Psoas muscle (tissue), 8 donors: ENCODE results near the gene ZNRF1. TPM values are rescaled to one million over a fixed set of nuclear protein-coding genes. Genes with fewer than 3 reads are reported as not detected.
A peak's percentile ranks its signal among the peaks of the same experiment; 100 is the strongest.

Experiments used
- ATAC-seq, 4 donors: fragments of 200-7000 bp; cut with Tn5 transposase; one replicate each; pipeline ENCODE4 v1.9.1; 2020; ENCODE audit warnings: moderate library complexity in 3 of 4, mild to moderate bottlenecking in 2 of 4
- DNase-seq, 2 donors: peaks; one replicate each; pipeline ENCODE4 v3.0.0-alpha.2; 2020
- H3K27ac ChIP-seq: fragments of 200-600 bp; one replicate; pipeline ENCODE4 v1.8.0; 2022
- H3K27me3 ChIP-seq, 3 donors: fragments of 200-600 bp in 1 of 3; one replicate each; pipeline versions ENCODE4 v1.6.1 to v1.8.0; 2013 to 2022; ENCODE audit warnings: low read length in 2 of 3, mild to moderate bottlenecking in 2 of 3, moderate library complexity in 1 of 3; ENCODE audit not compliant: insufficient read depth in 3 of 3
- H3K36me3 ChIP-seq, 2 donors: fragments of 200-600 bp in 1 of 2; one replicate each; pipeline versions ENCODE4 v1.6.1 to v1.8.0; 2013 to 2022; ENCODE audit warnings: low read depth in 1 of 2, mild to moderate bottlenecking in 1 of 2, moderate library complexity in 1 of 2; ENCODE audit not compliant: insufficient read depth in 1 of 2
- H3K4me1 ChIP-seq: fragments of 200-600 bp; one replicate; pipeline ENCODE4 v1.8.0; 2022
- H3K4me3 ChIP-seq: fragments of 200-600 bp; one replicate; pipeline ENCODE4 v1.8.0; 2022; ENCODE audit warnings: mild to moderate bottlenecking
- H3K9me3 ChIP-seq: fragments of 200-600 bp; one replicate; pipeline ENCODE4 v1.8.0; 2022
- WGBS, 3 donors: extraction: QIAGEN DNeasy Blood & Tissue Kit; methylation state at CpG; one replicate each; pipeline versions ENCODE4 v1.1.6 to v1.1.7; 2013; 5-methylcytosine and 5-hydroxymethylcytosine counted together
- intact Hi-C, 2 donors: fragments of 100-400 bp; cut with DNase I; formaldehyde crosslinking; loops; one replicate each; pipeline versions ENCODE4 v1.11.0 to v1.14.2; 2022
- long read RNA-seq, 2 donors: library from polyadenylated mRNA; unstranded; transcript quantifications; one replicate each; pipeline ENCODE4 v2.0.0, GENCODE V29; 2021
- polyA plus RNA-seq, 3 donors: library from polyadenylated mRNA; stranded (reverse); fragments of 200-250 nt; gene quantifications; one replicate each; pipeline ENCODE4 v1.2.3, GENCODE V29; 2013
- total RNA-seq, 4 donors: library from RNA; stranded (reverse); fragmentation: NEBNext Ultra II Directional in 2 of 4; extraction: Animal tissue kit (Norgen Biotek cat#: 25700) in 2 of 4; gene quantifications; one replicate each; pipeline versions ENCODE4 v1.2.1 to v1.2.4, GENCODE V29; 2021 to 2023
- TF ChIP-seq, protein P1 (sequence below): fragments of 200-600 bp; IDR thresholded peaks from one replicate; pipeline ENCODE4 v1.8.0; 2022; ENCODE audit warnings: antibody characterized with exemption
- donor health status: healthy with polysubstance abuse.
- donor health status: DM: no; HTN: no; CAD: no; lungs with moderate emphysema.
- donor health status: Bipolar disorder and iron deficiency.
- donor health status: healthy.
- donor health status: DM: yes; HTN: yes; CAD: no.
- donor health status: DM: no; HTN: no; CAD: no.
- donor health status: DM: no; HTN: no; CAD: no.
- donor health status: DM: yes; HTN: yes; CAD: no.

ZNRF1 gene
- total RNA-seq, result 10 to 100 TPM; 21.1 to 57.0 (median 36.1) TPM
- 10 to 100 TPM in 2 of 3 donors, 1 to 10 TPM in 1; 6.7 to 27.4 (median 15.5) TPM for polyA plus RNA-seq
- long read RNA-seq, donor 1, full-length matches to known transcripts, result 87 of 93 reads
- long read RNA-seq, donor 1, partial matches to known transcripts, result 0 of 93 reads
- long read RNA-seq, donor 1, other reads (novel, unspliced or antisense), result 6 of 93 reads
- long read RNA-seq, donor 2, full-length matches to known transcripts, result 84 of 87 reads
- long read RNA-seq, donor 2, partial matches to known transcripts, result 0 of 87 reads
- long read RNA-seq, donor 2, other reads (novel, unspliced or antisense), result 3 of 87 reads

DNA sequence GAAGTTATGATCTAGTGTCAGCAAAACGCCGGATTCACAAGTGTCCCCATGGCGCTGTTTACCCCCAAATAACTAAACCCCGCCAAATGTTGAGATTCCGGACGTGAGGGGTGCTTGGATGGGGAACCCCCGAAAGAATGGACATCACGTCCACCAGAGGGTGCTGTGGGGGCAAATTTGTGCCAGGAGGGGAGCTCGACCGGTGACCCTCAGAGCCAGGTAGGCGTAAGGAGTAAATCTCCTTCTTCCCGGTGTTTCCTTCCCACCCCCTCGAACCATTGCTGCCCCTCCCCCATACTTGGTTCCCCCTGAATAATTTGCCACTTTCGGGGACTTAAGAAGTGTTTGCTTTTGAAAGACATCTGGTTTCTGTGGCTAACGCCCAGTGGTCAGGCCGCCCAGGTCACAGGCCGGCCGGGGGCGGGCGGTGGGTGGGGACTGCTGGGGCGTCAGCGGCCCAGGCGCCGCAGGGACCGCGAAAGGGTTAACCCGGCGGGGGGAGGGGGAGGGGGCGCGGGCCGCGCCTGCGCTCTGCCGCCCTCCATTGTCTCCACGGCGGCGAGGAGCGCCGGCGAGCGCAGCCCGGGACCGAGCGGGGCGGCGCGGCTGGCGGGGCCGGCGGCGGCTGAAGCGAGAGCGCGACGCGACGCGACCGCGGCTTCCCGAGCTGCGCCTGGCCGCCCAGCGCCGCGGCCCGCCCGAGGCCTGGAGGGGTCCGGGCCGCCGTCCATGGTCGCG lies at the start of gene ZNRF1:
Gene ZNRF1, plus strand, starts transcription at position 544 of the 738 bp plus-strand sequence. CDS start 648 bp downstream, outside the sequence.
- peak; percentile 91 to 95 (median 92) for ATAC-seq
- WGBS, 3 donors, result 0 to 1% (median 1%) methylated on average over 23 to 73 of the region's 73 CpGs

DNA sequence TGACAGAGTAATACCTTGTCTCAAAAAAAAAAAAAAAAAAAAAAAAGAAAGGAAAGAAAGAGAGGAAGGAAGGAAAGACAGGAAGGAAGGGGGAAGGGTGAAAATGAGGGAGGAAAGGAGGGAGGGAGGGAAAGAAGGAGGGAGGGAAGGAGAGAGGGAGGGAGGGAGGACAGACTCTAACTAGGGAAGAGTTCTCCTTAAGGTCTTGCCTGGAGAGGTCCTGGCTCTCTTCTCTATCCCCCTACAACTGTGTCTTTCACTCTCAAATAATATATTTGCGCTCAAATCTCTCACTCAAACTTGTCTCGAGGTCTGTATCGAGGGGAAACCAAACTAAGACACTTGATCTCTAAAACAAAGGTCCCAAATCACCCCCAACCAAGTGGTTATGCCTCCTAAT lies 49.5 kb upstream of the ZNRF1 start:
- ATAC-seq, result no peak
- TF ChIP-seq, protein P1, sequence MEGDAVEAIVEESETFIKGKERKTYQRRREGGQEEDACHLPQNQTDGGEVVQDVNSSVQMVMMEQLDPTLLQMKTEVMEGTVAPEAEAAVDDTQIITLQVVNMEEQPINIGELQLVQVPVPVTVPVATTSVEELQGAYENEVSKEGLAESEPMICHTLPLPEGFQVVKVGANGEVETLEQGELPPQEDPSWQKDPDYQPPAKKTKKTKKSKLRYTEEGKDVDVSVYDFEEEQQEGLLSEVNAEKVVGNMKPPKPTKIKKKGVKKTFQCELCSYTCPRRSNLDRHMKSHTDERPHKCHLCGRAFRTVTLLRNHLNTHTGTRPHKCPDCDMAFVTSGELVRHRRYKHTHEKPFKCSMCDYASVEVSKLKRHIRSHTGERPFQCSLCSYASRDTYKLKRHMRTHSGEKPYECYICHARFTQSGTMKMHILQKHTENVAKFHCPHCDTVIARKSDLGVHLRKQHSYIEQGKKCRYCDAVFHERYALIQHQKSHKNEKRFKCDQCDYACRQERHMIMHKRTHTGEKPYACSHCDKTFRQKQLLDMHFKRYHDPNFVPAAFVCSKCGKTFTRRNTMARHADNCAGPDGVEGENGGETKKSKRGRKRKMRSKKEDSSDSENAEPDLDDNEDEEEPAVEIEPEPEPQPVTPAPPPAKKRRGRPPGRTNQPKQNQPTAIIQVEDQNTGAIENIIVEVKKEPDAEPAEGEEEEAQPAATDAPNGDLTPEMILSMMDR, result no peak
- Histone ChIP-seq H3K36me3 (peaks cover 0 to 78% of the 10 kb centered on the region in 2 donors), H3K9me3 (no peaks in the 10 kb centered on the region), H3K27me3 (no peaks in the 10 kb centered on the region), H3K4me1 (no peaks in the 10 kb centered on the region), H3K4me3 (no peak overlapping the region), H3K27ac (no peak overlapping the region)
- 94 to 97% (median 94%) methylated on average over 3 of the region's 3 CpGs for WGBS, 3 donors
- intact Hi-C loops, result no loop called here
- DNase-seq, result no peak

More for the DNA sequence above, at the start of gene ZNRF1:
- peaks cover 36% of the 10 kb centered on the region for H3K4me1 ChIP-seq
- H3K36me3 ChIP-seq, result peaks cover 0 to 3% of the 10 kb centered on the region in 2 donors
- DNase-seq, result peak; percentile 87 to 93
- peak within 1 kb of the TSS; percentile 97 for H3K4me3 ChIP-seq
- H3K9me3 ChIP-seq, result no peaks in the 10 kb centered on the region
- no peaks in the 10 kb centered on the region for H3K27me3 ChIP-seq
- H3K27ac ChIP-seq, result peak within 1 kb of the TSS; percentile 84
- TF ChIP-seq, protein P1, result peak; percentile 82
- intact Hi-C loops, result loop anchor here (1.0 to 5.0 kb wide), 2 partner anchors 44 to 113 kb away; no protein-coding TSS in a partner anchor

DNA sequence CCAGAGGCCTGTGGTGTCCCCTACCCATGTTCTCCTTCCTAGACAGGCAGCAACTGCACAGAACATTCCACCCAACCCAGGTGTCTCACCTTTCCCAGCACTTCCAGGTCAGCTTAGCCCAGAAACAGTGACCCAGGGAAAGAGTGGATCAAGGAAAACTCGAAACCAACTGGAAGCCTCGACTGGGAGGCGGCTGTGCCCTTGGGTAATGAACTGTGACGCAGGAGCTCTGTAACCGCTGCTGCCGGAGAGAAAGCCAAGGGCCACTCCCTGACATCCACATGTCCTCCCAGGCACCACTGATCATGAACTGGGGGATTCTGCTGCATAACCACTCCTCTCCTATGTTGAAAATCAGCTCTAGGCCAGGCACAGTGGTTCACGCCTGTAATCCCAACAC lies 48.3 kb upstream of the ZNRF1 start:
- DNase-seq (no peak), ATAC-seq (no peak)
- intact Hi-C loops, result no loop called here
- Histone ChIP-seq H3K36me3 (peaks cover 4 to 83% of the 10 kb centered on the region in 2 donors), H3K9me3 (no peaks in the 10 kb centered on the region), H3K27ac (no peak overlapping the region), H3K4me1 (no peaks in the 10 kb centered on the region), H3K27me3 (no peaks in the 10 kb centered on the region), H3K4me3 (no peak overlapping the region)
- 90 to 93% (median 91%) methylated on average over 7 of the region's 7 CpGs for WGBS, 3 donors
- TF ChIP-seq, protein P1, result no peak

DNA sequence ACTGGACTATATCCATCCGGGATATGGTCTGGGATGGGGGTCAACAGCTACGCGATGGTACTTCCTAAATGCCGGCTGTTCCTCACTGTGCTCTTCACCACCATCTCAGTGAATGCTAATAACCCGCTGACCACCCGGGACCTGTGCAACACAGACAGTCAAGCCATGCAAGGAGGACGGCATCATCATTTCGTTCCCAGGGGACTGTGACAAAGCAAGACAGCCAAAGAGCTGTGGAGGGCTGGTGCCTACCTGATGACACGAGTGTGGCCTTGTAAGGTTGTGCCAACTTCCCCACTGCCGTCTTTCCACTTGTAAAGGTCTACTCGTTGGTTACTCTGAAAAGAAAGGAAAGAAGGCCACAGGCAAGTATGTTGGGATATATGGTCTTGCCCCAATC lies 47.6 kb upstream of the ZNRF1 start:
- ATAC-seq (no peak), DNase-seq (no peak)
- no peaks in the 10 kb centered on the region for H3K27me3 ChIP-seq
- no peak overlapping the region for H3K27ac ChIP-seq
- TF ChIP-seq, protein P1, result no peak
- intact Hi-C loops, result no loop called here
- H3K36me3 ChIP-seq, result peaks cover 5 to 88% of the 10 kb centered on the region in 2 donors
- H3K9me3 ChIP-seq, result no peaks in the 10 kb centered on the region
- no peaks in the 10 kb centered on the region for H3K4me1 ChIP-seq
- no peak overlapping the region for H3K4me3 ChIP-seq
- 94 to 96% (median 95%) methylated on average over 11 of the region's 11 CpGs for WGBS, 3 donors
